HG03097 (cell line): ENCODE results near the gene ARAP1.

Experiments
- ATAC-seq: cut with Tn5 transposase; IDR thresholded peaks from one replicate; pipeline ENCODE4 v1.9.1; 2021; ENCODE audit not compliant: unreplicated experiment, low FRiP score

The ARAP1 gene

GRCh38 chr11:72646024-72646423 lies 106.2 kb downstream of the ARAP1 start:
- no peak for ATAC-seq

DNA sequence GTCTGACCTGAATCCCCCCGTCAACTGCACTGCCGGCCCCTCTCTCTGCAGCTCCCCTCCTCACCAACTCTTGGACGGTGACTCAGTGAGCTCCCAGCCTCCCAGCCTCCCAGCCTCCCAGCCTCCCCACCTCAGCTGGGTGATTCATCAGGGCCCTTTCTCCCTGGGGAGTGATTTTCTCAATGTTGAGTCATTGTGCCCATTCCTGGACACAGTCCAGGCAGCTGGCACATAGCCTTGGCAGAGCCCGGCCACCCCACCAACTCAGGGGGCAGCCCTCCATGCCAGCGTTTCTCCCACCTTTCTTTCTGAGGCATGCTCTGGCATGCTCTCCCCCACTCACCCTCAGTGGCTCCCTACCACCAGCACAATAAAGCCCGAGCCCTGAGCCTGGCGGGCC lies 108.7 kb downstream of the ARAP1 start:
- no peak for ATAC-seq

- no peak for ATAC-seq
Measured at GRCh38 chr11:72642884-72643522, 109.2 kb downstream of the ARAP1 start.

DNA sequence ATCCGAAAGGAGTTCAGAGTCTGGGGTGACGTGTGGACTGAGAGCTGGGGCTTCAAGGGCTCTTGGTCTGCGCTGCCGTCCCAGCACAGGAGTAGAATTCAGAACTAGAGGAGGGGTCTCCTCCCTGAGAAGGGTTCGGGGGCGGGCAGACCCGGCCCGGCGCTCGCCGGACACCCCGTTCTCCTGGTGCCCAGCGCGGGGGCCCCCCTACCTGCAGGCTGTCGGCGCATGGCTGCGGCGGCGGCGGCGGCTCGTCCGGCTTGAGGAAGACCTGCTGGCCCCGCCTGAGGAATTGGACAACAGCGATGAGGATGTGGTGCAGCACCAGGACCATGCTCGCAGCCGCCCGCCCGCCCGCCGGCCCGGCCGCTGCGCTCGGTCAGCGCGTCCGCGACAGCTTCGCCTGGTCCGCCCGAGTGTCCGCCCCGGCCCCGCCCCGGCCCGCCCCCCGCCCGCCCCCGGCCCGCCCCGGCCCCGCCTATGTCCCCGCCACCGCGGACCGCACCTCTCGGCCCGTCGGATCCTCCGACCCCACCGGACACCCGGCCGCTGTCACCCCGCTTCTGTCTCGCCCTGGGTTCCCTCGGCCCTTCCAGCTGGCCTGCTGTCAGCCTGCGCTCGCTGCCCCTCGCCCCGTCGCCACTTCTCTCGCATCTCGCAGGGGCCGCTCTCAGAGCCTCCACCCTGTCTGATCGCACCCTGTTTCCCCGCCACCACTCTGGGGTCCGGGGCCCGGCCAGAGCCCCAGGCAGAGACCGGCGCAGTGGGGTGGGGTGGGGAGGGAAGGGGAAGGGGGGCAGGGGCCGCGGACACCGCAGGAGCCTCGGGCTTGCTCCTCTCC lies 109.9 kb downstream of the ARAP1 start:
- no peak for ATAC-seq

GRCh38 chr11:72641522-72642042 lies 110.6 kb downstream of the ARAP1 start:
- no peak for ATAC-seq

GRCh38 chr11:72639502-72640375 lies 112.5 kb downstream of the ARAP1 start:
- ATAC-seq: no peak

DNA sequence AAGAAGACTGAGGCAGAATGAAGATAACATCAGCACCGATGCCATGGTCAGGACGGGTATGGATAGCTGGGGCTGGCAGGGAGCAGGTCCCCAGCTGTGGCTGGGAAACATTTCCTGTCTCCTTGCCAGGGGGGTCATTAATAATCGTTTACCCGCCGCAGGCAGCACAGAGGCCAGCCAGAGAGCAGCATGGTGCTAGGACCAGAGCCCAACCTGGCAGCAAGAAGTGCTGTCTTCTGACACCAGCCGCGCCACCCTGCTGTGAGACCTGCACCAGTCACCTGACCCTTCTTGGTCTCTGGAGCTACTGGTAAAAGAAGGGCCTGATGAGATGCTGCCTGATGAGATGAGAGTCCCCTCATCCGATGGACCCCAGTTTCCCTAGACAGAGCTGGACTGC lies 114.3 kb downstream of the ARAP1 start:
- ATAC-seq: no peak

DNA sequence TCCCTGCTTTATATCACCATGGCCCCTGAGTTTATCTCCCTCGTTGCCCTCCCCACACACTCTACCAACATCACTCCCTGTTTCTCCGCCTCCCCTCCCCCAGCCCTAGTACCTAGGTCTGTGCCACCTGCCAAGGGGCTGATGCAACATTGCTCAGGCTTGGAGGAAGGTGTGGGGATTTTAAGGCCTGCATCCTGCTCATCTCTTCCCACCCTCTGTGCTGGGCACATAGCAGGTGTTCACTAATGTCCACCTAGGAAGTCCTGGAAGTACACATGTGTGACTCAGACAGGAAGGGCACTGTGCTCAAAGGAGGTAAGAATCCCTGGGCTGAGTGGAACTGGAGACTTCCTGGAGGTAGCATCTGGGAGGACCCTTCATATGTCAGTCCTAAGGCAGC lies 115.0 kb downstream of the ARAP1 start:
- ATAC-seq: no peak

GRCh38 chr11:72636376-72636775 lies 115.8 kb downstream of the ARAP1 start:
- no peak for ATAC-seq

GRCh38 chr11:72635933-72636332 lies 116.3 kb downstream of the ARAP1 start:
- ATAC-seq: no peak

DNA sequence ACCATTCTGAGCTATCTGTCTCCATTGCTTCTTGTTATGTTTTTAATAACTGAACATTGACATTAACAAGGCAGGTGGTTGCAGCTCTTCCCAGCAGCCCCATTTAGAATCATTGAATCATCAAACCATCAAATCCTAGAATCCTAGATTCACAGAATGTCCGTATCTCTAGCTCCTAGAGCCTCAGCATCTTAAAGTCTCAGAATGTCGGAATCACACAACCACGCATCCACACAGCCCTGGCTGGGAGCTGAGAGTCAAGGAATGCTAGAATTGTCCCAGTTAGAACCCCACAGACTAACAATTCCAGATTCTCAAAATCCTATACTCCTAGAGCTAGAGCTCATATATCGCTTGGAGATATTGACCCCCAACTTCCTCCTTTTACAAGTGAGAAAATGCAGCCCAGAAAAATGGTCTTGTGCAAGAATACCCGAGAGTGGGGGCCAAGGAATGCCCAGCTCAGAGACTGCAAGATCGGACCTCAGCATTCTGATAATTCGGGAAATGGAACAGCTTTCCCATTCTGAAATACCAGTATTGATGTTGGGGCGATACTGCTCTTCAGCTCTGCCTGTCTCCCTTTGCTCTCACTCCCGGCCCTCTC lies 116.8 kb downstream of the ARAP1 start:
- ATAC-seq: no peak
